ENCODE measurements around the gene RBBP9. TPM values are rescaled to one million over a fixed set of nuclear protein-coding genes. Genes with fewer than 3 reads are reported as not detected.
A peak's percentile ranks its signal among the peaks of the same experiment; 100 is the strongest.

The RBBP9 gene
- total RNA-seq, 1 experiment from 2014 or later: 12.2 TPM

DNA sequence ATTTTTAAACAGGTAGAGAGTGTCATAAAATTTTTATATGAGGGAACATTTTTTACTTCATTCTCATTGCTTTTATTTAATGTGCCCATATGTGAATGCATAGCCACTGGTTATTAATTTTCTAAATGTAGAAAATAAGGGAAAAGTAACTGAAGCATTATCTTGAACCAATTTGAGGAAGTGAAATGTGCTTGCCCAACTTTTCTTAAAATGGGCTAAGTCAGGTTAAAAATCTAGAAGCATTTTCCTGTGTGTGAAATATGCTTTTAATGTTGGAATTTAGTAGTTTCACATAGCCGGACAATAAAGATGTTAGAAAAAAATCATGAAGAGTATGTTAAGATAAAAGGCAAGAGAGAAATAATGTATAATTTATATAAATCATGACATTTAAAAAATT, 14.5 kb upstream of the RBBP9 start (continued):
- TF ChIP-seq, protein P1, sequence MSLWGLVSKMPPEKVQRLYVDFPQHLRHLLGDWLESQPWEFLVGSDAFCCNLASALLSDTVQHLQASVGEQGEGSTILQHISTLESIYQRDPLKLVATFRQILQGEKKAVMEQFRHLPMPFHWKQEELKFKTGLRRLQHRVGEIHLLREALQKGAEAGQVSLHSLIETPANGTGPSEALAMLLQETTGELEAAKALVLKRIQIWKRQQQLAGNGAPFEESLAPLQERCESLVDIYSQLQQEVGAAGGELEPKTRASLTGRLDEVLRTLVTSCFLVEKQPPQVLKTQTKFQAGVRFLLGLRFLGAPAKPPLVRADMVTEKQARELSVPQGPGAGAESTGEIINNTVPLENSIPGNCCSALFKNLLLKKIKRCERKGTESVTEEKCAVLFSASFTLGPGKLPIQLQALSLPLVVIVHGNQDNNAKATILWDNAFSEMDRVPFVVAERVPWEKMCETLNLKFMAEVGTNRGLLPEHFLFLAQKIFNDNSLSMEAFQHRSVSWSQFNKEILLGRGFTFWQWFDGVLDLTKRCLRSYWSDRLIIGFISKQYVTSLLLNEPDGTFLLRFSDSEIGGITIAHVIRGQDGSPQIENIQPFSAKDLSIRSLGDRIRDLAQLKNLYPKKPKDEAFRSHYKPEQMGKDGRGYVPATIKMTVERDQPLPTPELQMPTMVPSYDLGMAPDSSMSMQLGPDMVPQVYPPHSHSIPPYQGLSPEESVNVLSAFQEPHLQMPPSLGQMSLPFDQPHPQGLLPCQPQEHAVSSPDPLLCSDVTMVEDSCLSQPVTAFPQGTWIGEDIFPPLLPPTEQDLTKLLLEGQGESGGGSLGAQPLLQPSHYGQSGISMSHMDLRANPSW (CRISPR knock-in tag; conservative IDR thresholded peaks at IDR 0.05; ENCODE audit: low read depth): no peak

DNA sequence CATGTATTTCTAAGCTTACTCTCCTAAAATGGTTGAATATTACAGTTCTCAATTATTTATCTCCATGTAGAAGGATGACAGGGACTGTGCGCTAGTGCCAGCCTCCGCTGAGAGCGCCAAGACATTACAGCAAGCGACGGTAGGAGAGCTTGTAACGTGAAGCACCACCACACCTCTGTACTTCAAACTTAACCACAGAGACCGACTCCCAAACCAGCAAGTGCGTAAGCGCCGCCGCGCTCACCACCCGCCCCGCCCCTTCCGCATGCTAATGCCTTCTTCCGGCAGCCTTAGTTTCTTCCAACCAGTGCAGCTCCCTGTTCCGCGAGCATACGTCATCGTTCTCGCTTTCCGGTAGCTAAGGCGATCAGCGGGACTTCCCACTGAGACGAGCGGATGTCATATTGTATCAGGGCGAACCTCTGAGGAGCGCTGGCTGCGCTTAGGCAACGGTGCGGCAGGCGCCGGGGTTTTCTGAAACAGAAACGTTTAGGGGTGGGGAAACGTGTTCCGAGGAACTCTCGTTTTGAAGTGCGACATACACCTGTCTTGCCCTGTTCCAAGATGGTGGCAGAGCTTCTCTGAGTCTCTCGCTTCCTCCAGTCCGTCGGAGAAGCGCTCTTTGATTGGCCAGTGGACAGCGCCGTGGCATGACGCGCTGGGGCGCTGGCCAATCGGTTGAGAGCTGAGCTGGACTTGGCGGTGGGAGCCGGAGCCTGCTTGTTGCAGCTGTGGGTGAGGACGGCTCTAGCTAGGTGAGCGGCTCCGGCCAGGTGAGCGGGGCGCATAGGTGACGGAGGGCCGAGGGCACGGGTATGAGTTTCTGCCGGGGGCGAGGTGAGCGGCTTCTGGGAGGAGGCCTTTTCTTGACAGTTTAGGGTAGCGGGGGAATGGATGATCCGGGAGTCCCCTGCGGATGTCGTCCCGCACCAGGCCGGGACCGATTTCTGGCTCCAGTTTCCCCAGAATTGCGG, 10.5 kb upstream of the RBBP9 start, which contains the start of gene SEC23B:
SEC23B (plus strand) TSS at position 723 of the 974 bp plus-strand sequence. CDS start 2,896 bp downstream, outside the sequence.
- H3K27me3 Mint-ChIP-seq (ENCODE audit: low read depth): peaks cover 13% of the 10 kb centered on the region
- H3K9me3 Mint-ChIP-seq: no peaks in the 10 kb centered on the region
- CTCF ChIA-PET: interaction anchor here (0.9 to 1.8 kb wide), 5 partner anchors 10 to 104 kb away, joined by 3 to 9 read pairs (median 5); partner anchors contain the start of genes DZANK1, POLR3F and RBBP9
- ATAC-seq: peak; percentile 95
- H3K4me1 Mint-ChIP-seq: peaks cover 19% of the 10 kb centered on the region
- POLR2A ChIA-PET: interaction anchor here (0.5 to 2.9 kb wide), 9 partner anchors 11 to 246 kb away, joined by 3 to 43 read pairs (median 6); partner anchors contain the start of genes DZANK1, POLR3F, RBBP9 and SMIM26
- H3K27ac Mint-ChIP-seq: peak within 1 kb of the TSS; percentile 100
- peak; percentile 98 for DNase-seq (ENCODE audit: low spot score)
- peaks cover 21% of the 10 kb centered on the region for H3K36me3 Mint-ChIP-seq
- H3K4me3 Mint-ChIP-seq: peak within 1 kb of the TSS; percentile 97
- TF ChIP-seq IRF1 (CRISPR knock-in tag; IDR thresholded peaks at IDR 0.05) (no peak), ZBTB21 (CRISPR knock-in tag; IDR thresholded peaks at IDR 0.05; ENCODE audit: borderline replicate concordance) (peak; percentile 95), GABPB1 (CRISPR knock-in tag; IDR thresholded peaks at IDR 0.05) (0 out of 2 replicates have a peak, but pooled peaks have one; percentile 15), FOXK1 (CRISPR knock-in tag; IDR thresholded peaks at IDR 0.05) (peak; percentile 71; the same call in 1 of the 2 replicates), ZNF416 (CRISPR knock-in tag; IDR thresholded peaks at IDR 0.05) (no peak), CREM (CRISPR knock-in tag; IDR thresholded peaks at IDR 0.05) (peak; percentile 90), GRHL2 (CRISPR knock-in tag; IDR thresholded peaks at IDR 0.05; ENCODE audit: insufficient replicate concordance, severe bottlenecking) (no peak), RELA (CRISPR knock-in tag; IDR thresholded peaks at IDR 0.05; ENCODE audit: borderline replicate concordance) (no peak), ZNF532 (CRISPR knock-in tag; IDR thresholded peaks at IDR 0.05; ENCODE audit: borderline replicate concordance) (no peak), FOXP1 (CRISPR knock-in tag; IDR thresholded peaks at IDR 0.05; ENCODE audit: borderline replicate concordance) (peak; percentile 82; the same call in 1 of the 2 replicates)
- TF ChIP-seq, protein P2, sequence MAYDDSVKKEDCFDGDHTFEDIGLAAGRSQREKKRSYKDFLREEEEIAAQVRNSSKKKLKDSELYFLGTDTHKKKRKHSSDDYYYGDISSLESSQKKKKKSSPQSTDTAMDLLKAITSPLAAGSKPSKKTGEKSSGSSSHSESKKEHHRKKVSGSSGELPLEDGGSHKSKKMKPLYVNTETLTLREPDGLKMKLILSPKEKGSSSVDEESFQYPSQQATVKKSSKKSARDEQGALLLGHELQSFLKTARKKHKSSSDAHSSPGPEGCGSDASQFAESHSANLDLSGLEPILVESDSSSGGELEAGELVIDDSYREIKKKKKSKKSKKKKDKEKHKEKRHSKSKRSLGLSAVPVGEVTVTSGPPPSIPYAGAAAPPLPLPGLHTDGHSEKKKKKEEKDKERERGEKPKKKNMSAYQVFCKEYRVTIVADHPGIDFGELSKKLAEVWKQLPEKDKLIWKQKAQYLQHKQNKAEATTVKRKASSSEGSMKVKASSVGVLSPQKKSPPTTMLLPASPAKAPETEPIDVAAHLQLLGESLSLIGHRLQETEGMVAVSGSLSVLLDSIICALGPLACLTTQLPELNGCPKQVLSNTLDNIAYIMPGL (CRISPR knock-in tag; IDR thresholded peaks at IDR 0.05): peak; percentile 75; the same call in 1 of the 2 replicates
- TF ChIP-seq, protein P3, sequence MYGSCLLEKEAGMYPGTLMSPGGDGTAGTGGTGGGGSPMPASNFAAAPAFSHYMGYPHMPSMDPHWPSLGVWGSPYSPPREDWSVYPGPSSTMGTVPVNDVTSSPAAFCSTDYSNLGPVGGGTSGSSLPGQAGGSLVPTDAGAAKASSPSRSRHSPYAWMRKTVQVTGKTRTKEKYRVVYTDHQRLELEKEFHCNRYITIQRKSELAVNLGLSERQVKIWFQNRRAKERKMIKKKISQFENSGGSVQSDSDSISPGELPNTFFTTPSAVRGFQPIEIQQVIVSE (CRISPR knock-in tag; IDR thresholded peaks at IDR 0.05; ENCODE audit: borderline replicate concordance): no peak
- TF ChIP-seq, protein P4, sequence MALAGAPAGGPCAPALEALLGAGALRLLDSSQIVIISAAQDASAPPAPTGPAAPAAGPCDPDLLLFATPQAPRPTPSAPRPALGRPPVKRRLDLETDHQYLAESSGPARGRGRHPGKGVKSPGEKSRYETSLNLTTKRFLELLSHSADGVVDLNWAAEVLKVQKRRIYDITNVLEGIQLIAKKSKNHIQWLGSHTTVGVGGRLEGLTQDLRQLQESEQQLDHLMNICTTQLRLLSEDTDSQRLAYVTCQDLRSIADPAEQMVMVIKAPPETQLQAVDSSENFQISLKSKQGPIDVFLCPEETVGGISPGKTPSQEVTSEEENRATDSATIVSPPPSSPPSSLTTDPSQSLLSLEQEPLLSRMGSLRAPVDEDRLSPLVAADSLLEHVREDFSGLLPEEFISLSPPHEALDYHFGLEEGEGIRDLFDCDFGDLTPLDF (CRISPR knock-in tag; IDR thresholded peaks at IDR 0.05): no peak
- TF ChIP-seq, protein P5, sequence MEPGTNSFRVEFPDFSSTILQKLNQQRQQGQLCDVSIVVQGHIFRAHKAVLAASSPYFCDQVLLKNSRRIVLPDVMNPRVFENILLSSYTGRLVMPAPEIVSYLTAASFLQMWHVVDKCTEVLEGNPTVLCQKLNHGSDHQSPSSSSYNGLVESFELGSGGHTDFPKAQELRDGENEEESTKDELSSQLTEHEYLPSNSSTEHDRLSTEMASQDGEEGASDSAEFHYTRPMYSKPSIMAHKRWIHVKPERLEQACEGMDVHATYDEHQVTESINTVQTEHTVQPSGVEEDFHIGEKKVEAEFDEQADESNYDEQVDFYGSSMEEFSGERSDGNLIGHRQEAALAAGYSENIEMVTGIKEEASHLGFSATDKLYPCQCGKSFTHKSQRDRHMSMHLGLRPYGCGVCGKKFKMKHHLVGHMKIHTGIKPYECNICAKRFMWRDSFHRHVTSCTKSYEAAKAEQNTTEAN (CRISPR knock-in tag; IDR thresholded peaks at IDR 0.05): peak; percentile 47; the same call in 1 of the 2 replicates
- TF ChIP-seq, protein P6, sequence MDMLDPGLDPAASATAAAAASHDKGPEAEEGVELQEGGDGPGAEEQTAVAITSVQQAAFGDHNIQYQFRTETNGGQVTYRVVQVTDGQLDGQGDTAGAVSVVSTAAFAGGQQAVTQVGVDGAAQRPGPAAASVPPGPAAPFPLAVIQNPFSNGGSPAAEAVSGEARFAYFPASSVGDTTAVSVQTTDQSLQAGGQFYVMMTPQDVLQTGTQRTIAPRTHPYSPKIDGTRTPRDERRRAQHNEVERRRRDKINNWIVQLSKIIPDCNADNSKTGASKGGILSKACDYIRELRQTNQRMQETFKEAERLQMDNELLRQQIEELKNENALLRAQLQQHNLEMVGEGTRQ (CRISPR knock-in tag; IDR thresholded peaks at IDR 0.05): peak; percentile 30; the same call in 1 of the 2 replicates

Measured in WTC11 (cell line).